Measurements from ENCODE around the gene C15orf39. TPM values are rescaled to one million over a fixed set of nuclear protein-coding genes. Genes with fewer than 3 reads are reported as not detected.

The C15orf39 gene
- total RNA-seq, 4 donors from 2014 or later: 12.3 to 33.3 (median 21.5) TPM

DNA sequence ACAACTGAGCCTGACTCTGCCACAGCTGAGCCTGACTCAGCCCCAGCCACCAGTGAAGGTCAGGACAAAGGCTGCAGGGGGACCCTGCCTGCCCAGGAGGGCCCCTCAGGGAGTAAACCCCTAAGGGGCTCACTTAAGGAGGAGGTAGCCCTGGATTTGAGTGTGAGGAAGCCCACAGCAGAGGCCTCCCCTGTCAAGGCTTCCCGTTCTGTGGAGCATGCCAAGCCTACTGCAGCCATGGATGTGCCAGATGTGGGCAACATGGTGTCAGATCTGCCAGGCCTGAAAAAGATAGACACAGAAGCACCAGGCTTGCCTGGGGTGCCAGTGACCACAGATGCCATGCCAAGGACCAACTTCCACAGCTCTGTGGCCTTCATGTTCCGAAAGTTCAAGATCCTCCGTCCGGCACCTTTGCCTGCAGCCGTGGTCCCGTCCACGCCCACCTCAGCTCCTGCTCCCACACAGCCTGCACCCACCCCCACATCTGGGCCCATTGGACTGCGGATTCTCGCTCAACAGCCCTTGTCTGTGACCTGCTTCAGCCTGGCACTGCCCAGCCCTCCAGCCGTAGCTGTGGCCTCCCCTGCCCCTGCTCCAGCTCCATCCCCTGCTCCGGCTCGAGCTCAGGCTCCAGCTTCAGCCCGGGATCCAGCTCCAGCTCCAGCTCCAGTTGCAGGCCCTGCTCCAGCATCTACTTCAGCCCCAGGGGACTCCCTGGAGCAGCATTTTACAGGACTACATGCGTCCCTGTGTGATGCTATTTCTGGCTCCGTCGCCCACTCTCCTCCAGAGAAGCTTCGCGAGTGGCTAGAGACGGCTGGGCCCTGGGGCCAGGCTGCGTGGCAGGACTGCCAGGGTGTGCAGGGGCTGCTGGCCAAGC lies 6.2 kb downstream of the C15orf39 start:
- Histone ChIP-seq H3K4me3 (no peak overlapping the region), H3K36me3 (peaks cover 42 to 77% (median 45%) of the 10 kb centered on the region in 3 donors), H3K9me3 (no peaks in the 10 kb centered on the region), H3K27ac (no peak overlapping the region), H3K27me3 (no peaks in the 10 kb centered on the region), H3K4me1 (peaks cover 16 to 94% (median 23%) of the 10 kb centered on the region in 3 donors)
- intact Hi-C loops (cut with DNase I): loop anchor here (5.0 kb wide), 1 partner anchor 181 kb away; no protein-coding TSS in a partner anchor
- TF ChIP-seq, protein P1, sequence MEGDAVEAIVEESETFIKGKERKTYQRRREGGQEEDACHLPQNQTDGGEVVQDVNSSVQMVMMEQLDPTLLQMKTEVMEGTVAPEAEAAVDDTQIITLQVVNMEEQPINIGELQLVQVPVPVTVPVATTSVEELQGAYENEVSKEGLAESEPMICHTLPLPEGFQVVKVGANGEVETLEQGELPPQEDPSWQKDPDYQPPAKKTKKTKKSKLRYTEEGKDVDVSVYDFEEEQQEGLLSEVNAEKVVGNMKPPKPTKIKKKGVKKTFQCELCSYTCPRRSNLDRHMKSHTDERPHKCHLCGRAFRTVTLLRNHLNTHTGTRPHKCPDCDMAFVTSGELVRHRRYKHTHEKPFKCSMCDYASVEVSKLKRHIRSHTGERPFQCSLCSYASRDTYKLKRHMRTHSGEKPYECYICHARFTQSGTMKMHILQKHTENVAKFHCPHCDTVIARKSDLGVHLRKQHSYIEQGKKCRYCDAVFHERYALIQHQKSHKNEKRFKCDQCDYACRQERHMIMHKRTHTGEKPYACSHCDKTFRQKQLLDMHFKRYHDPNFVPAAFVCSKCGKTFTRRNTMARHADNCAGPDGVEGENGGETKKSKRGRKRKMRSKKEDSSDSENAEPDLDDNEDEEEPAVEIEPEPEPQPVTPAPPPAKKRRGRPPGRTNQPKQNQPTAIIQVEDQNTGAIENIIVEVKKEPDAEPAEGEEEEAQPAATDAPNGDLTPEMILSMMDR (IDR thresholded peaks at IDR 0.05): no peak
- TF ChIP-seq POLR2A (IDR thresholded peaks at IDR 0.05): no peak
- WGBS, 2 donors: 85 to 93% methylated on average over 5 to 16 of the region's 20 CpGs
- DNase-seq: no peak

DNA sequence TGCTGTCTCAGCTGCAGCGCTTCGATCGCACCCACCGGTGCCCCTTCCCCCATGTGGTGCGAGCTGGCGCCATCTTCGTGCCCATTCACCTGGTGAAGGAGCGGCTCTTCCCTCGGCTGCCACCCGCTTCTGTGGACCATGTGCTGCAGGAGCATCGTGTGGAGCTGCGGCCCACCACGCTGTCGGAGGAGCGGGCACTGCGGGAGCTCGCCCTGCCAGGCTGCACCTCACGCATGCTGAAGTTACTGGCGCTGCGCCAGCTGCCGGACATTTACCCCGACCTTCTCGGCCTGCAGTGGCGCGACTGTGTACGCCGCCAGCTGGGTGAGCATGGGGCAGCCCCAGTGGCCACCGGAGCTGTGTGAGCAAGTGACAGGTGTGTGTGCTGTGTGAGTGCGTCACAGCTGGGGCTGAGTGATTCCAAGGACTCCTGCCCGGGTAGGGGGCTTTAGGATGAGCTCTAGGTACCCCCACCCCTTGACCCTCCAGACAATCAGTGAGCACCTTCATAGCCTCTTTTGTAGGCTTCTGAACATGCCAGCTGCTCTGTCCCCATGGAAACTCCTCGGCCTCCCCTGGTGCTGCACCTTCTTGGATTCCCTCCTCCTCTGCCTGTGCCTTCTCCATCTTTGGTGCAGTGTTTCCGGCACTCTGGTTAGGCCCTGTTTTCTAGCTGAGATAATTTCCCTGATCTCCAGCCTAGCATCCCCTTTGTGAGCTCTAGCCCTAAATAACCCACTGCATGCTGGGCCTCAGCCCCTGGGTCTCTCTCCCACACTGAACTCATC lies 7.0 kb downstream of the C15orf39 start:
- DNase-seq: no peak
- H3K4me3 ChIP-seq: no peak overlapping the region
- no peak for TF ChIP-seq POLR2A (IDR thresholded peaks at IDR 0.05)
- TF ChIP-seq, protein P1 (IDR thresholded peaks at IDR 0.05): no peak
- H3K4me1 ChIP-seq: peaks cover 9 to 85% (median 15%) of the 10 kb centered on the region in 3 donors
- WGBS, 2 donors: 80 to 84% methylated on average over 6 to 16 of the region's 32 CpGs
- H3K27me3 ChIP-seq: no peaks in the 10 kb centered on the region
- no peaks in the 10 kb centered on the region for H3K9me3 ChIP-seq
- peaks cover 42 to 85% (median 45%) of the 10 kb centered on the region in 3 donors for H3K36me3 ChIP-seq
- H3K27ac ChIP-seq: no peak overlapping the region
- intact Hi-C loops (cut with DNase I): loop anchor here (5.0 kb wide), 1 partner anchor 181 kb away; no protein-coding TSS in a partner anchor

DNA sequence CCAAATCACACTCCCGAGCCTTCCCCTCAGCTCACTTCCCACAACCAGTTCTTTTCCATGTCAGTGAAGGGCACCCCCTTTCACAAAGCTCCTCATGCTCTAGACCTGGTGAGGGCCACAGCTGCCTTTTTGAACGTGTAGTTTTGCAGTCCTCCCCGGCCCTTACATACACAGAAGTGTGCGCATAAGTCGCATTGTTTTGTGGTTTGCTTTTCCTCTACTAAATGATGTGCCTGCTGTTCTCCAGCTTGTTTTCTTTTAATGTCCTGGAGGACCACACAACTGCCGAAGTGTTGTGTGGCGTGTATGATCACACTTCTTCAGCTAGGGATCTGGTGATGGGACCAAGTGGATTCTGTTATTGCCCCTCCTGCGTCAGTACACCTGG lies 7.6 kb downstream of the C15orf39 start:
- Histone ChIP-seq H3K36me3 (peaks cover 42 to 91% (median 45%) of the 10 kb centered on the region in 3 donors), H3K27ac (no peak overlapping the region), H3K4me3 (no peak overlapping the region), H3K27me3 (no peaks in the 10 kb centered on the region), H3K9me3 (no peaks in the 10 kb centered on the region), H3K4me1 (peaks cover 3 to 79% (median 9%) of the 10 kb centered on the region in 3 donors)
- DNase-seq: no peak
- intact Hi-C loops (cut with DNase I): loop anchor here (5.0 kb wide), 1 partner anchor 182 kb away; no protein-coding TSS in a partner anchor
- no peak for TF ChIP-seq POLR2A (IDR thresholded peaks at IDR 0.05)
- TF ChIP-seq, protein P1 (IDR thresholded peaks at IDR 0.05): no peak
- 64 to 81% methylated on average over 8 of the region's 8 CpGs for WGBS, 2 donors

DNA sequence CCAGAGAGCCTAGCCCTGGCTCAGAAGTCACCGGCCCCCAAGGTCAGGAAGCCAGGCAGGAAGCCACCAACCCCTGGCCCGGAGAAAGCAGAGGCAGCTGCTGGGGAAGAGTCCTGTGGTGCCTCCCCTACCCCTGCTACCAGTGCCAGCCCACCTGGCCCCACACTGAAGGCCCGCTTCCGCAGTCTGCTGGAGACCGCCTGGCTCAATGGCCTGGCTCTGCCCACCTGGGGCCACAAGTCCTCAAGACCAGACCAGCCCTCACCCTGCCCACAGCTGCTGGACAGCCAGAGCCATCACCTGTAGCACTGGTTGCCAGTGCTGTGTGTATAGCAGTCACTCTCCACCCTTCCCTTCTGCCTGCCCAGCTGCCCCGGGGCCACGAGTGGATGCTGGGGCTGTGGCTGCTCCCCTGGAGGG lies 9.1 kb downstream of the C15orf39 start:
- 78% methylated on average over 4 of the region's 7 CpGs; no CpG with 5 or more reads in 1 of the 2 donors for WGBS, 2 donors

More for the DNA sequence above, 9.1 kb downstream of the C15orf39 start:
- H3K9me3 ChIP-seq: no peaks in the 10 kb centered on the region
- no peak overlapping the region for H3K27ac ChIP-seq
- intact Hi-C loops (cut with DNase I): no loop called here
- TF ChIP-seq POLR2A (IDR thresholded peaks at IDR 0.05): no peak
- TF ChIP-seq, protein P1 (IDR thresholded peaks at IDR 0.05): no peak
- H3K4me3 ChIP-seq: no peak overlapping the region
- H3K4me1 ChIP-seq: peaks cover 0 to 79% (median 0%) of the 10 kb centered on the region in 3 donors
- DNase-seq: no peak
- H3K27me3 ChIP-seq: no peaks in the 10 kb centered on the region
- H3K36me3 ChIP-seq: peaks cover 42 to 90% (median 45%) of the 10 kb centered on the region in 3 donors
